Measurements from ENCODE around the gene AXL.
"Not testable (repeated sequence)": the region's sequence is repeated elsewhere in the genome, so short reads cannot be mapped to it uniquely, and the experiment has no call there.

The AXL gene

GRCh38 chr19:41273076-41273475, 54.1 kb downstream of the AXL start:
- DNase-seq (ENCODE audit: low read depth in 2 of 2) = no peak

GRCh38 chr19:41274802-41275201, 55.8 kb downstream of the AXL start:
- no peak for DNase-seq (ENCODE audit: low read depth in 2 of 2)

GRCh38 chr19:41276231-41276630, 57.2 kb downstream of the AXL start:
- no peak for DNase-seq (ENCODE audit: low read depth in 2 of 2)

- no peak for DNase-seq (ENCODE audit: low read depth in 2 of 2)
Measured at GRCh38 chr19:41278478-41278877, 59.5 kb downstream of the AXL start.

- no peak for DNase-seq (ENCODE audit: low read depth in 2 of 2)
Measured at GRCh38 chr19:41288673-41289530, 69.9 kb downstream of the AXL start.

DNA sequence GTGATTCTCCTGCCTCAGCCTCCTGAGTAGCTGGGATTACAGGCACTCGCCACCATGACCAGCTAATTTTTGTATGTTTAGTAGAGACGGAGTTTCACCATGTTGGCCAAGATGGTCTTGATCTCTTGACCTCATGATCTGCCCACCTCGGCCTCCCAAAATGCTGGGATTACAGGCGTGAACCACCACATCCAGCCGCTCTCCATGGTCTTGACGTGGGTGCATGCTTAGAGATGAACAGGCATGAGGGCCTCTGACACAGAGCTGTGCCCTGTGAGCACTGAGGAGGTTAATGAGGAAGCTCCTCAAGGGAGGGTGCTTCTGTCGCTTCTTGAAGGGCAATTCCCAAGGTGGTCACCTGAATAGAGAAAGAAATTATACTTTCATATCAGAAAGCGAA, 70.8 kb downstream of the AXL start:
- not testable (repeated sequence) for DNase-seq (ENCODE audit: low read depth in 2 of 2)

GRCh38 chr19:41294393-41294792, 75.4 kb downstream of the AXL start:
- no peak for DNase-seq (ENCODE audit: low read depth in 2 of 2)

DNA sequence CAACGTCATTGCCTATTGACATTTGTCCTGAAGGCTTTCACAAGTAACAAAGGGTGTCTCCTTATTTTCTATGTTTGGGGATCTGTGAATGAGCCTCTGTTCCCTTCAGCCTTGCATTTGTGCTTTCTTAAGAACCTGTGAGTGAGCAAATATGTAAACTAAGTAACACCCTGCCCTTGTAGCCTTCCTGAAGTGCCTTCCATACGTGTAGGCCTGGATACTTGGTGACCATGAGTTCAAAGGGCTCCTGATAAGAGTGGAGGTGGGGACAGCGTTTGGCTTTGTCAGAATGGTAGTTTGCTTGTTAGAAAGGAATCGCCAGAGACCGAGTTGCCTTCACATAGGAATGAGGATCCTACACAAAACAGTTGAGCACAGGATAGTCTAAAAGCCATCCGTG, 76.5 kb downstream of the AXL start:
- DNase-seq (ENCODE audit: low read depth in 2 of 2) = no peak

DNA sequence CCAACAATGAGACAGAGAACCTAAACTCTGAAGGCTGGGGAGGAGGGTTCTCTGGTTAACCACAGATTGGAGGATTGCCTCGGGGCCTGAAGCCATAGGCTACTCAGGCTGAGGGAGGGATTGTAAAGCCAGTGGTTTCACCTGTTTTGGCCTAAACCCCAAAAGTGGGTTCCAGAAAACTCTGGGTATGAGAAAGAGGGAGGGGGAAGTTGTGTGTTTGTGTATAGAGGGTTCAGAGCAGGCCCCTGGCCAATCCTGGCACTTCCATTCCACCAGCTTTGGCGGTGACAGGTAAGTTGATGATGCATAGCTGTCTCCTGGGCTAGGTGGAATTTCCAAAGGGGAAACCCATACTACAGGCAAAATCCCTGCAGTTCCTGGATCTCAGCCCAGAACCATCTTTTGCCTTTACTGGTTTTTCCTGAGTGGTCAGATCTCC, 77.4 kb downstream of the AXL start:
- no peak for DNase-seq (ENCODE audit: low read depth in 2 of 2)

- DNase-seq (ENCODE audit: low read depth in 2 of 2) = no peak
Measured at GRCh38 chr19:41297628-41298347, 78.8 kb downstream of the AXL start.

DNA sequence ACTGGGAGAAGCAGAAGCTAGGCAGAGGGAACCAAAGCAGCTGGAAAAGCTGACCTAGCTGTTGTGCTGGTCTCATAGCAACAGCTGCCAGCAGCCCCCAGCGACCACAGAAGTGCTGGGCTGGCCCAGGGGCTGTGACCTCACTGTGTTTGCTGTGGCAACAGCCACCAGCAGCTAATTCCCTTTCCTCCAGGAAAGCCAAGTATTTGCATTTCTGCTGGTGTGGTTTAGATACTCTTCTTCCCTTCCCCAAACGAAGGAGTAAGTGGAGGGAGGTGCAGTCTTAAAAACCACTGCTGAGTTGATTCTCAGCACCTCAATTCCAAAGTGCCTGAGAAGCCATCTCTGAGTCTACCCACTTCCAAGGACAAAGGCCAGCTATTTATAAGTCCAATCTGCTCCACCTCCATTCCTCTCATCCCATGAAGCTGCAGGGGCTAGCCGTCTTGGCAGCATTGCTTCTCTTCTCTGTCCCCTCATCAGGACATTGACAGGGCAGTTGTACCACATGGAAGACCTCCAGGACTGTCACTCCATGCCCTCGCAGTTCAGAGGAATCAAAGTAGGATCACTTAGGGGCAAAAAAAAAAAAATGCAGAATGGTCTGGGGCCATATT, 79.4 kb downstream of the AXL start:
- peak; percentile 28 to 36 for DNase-seq (ENCODE audit: low read depth in 2 of 2)

- DNase-seq (ENCODE audit: low read depth in 2 of 2) = no peak
Measured at GRCh38 chr19:41299046-41299754, 80.2 kb downstream of the AXL start.

DNA sequence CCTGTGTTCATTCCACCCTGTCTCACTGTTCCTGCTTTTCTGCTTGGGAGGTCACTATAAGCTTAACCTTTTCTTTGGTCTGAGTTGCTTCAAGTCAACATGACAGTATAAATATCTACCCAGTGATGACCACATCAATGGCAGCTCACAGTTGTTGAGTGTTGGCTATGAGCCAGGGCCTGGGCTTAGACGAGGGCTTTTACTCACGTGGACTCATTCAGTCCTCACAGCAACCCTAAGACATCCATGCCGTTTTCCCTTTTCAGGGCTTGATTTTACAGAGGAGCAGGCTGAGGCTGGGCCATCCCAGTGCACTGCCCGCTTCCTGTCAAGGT, 80.7 kb downstream of the AXL start:
- peak in 1 of 2 donors; percentile 27 for DNase-seq (ENCODE audit: low read depth in 2 of 2)

DNA sequence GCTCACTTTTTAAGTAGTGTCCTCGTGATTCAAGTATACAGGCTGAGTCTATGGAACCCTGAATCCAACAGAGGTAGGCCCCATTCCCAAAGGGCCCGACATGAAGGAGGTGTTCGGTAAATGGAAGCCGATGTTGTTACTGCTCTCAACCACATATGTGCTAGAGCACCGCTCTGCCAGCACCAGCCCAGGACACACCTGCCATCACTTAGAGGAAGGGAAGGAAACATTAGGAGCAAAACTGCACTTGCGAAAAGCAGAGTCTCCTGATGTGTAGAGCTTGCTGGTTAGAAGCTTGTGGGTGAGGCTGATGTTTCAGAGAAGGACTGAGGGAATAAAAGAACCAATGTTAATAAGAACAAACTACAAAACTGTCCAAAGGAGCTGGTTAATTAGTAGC, 81.5 kb downstream of the AXL start:
- DNase-seq (ENCODE audit: low read depth in 2 of 2) = no peak

DNA sequence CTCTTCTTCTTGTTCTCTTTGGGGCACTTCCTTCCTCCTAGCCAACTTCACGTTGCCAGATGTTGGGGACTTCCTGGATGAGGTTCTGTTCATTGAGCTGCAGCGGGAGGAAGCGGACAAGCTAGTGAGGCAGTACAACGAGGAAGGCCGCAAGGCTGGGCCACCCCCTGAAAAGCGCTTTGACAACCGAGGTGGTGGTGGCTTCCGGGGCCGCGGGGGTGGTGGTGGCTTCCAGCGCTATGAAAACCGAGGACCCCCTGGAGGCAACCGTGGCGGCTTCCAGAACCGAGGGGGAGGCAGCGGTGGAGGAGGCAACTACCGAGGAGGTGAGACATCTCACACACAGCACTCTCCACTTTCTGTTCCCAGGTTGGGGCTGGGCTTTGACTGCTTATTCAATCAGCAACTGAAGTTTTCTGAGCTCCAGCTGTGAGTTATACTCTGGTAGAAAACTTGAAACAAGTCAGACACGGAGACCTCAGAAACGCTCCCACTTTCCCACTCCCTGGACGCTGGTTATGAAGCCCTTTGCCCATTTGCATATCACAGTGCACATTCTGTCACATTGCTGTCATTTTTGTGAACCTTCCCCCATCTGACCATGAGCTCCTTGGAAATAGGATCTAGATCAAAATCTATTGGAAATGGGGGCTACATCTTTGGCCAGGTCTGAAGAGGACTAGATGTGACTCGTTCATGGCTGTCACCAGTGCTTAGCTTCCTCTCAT, 83.8 kb downstream of the AXL start:
- peak; percentile 42 to 52 for DNase-seq (ENCODE audit: low read depth in 2 of 2)

DNA sequence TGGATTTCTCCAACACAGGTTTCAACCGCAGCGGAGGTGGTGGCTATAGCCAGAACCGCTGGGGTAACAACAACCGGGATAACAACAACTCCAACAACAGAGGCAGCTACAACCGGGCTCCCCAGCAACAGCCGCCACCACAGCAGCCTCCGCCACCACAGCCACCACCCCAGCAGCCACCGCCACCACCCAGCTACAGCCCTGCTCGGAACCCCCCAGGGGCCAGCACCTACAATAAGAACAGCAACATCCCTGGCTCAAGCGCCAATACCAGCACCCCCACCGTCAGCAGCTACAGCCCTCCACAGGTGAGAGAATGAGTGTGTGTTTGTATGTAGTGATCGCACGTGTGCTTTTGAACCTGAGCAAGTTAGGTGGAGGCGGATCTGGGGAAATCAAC, 84.9 kb downstream of the AXL start:
- DNase-seq (ENCODE audit: low read depth in 2 of 2) = no peak

- DNase-seq (ENCODE audit: low read depth in 2 of 2) = no peak
Measured at GRCh38 chr19:41304706-41305483, 85.9 kb downstream of the AXL start.

DNA sequence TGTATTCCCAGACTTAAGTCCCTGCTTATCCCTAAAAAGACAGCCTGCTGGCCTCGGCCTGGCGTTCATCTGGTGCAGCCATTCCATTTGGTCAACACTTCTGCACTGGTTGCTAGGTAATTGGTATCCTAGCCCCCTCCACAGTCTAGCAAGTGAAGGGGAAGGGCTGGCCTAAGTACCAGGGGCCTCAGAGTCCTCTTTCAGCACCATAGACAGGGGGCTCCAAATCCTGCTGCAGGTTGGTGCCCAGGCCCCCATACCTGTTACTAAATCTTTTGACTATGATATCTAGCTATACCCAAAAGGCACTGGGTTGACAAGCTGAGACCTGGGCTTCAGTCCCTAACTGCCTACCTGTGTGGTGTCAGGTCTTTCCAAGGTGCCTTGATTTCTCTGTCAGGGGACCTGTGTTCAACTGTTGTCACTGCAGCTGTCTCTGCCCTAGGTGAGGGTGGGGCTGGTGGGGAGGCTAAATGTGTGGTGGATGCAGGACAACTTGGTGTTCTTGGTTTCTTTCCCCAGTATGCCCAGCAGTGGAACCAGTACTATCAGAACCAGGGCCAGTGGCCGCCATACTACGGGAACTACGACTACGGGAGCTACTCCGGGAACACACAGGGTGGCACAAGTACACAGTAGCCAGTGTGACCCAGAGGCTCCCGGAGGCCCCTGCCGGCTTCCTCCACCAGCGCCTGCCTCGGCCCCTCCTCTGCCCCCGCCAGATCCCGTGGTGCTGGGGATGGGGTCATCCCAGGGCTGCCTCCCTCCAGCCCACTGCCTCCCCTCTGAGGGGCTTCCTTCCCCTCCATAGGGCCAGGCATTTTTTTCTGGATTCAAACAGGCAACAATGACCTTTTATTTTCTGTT, 87.1 kb downstream of the AXL start:
- DNase-seq (ENCODE audit: low read depth in 2 of 2) = no peak

- DNase-seq (ENCODE audit: low read depth in 2 of 2) = no peak
Measured at GRCh38 chr19:41307090-41307875, 88.3 kb downstream of the AXL start.

Data from stimulated activated CD8-positive, alpha-beta memory T cell treated with anti-CD3 and anti-CD28 coated beads, Interleukin-2, amount 100 ng/mL, for 1 hour (primary cell).